Measurements from ENCODE around the gene TMIGD3. TPM values are rescaled to one million over a fixed set of nuclear protein-coding genes. Genes with fewer than 3 reads are reported as not detected.

Gene TMIGD3
- total and polyA plus RNA-seq, 2 donors (not counting 1 experiment from before 2014, with no cell fraction given): not detected

GRCh38 chr1:111541721-111542120 is 38.3 kb upstream of the TMIGD3 start:
- no peak for TF ChIP-seq EZH2 (IDR thresholded peaks at IDR 0.05; ENCODE audit: low read length, missing control alignments)
- TF ChIP-seq, protein P1, sequence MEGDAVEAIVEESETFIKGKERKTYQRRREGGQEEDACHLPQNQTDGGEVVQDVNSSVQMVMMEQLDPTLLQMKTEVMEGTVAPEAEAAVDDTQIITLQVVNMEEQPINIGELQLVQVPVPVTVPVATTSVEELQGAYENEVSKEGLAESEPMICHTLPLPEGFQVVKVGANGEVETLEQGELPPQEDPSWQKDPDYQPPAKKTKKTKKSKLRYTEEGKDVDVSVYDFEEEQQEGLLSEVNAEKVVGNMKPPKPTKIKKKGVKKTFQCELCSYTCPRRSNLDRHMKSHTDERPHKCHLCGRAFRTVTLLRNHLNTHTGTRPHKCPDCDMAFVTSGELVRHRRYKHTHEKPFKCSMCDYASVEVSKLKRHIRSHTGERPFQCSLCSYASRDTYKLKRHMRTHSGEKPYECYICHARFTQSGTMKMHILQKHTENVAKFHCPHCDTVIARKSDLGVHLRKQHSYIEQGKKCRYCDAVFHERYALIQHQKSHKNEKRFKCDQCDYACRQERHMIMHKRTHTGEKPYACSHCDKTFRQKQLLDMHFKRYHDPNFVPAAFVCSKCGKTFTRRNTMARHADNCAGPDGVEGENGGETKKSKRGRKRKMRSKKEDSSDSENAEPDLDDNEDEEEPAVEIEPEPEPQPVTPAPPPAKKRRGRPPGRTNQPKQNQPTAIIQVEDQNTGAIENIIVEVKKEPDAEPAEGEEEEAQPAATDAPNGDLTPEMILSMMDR (conservative IDR thresholded peaks at IDR 0.05 in 1 of 2, IDR thresholded peaks at IDR 0.05 in 1 of 2; ENCODE audit: low read depth in 1 of 2, low read length in 2 of 2): no peak
- H3K4me1 ChIP-seq (ENCODE audit: control insufficient read depth, extremely low read depth, insufficient read depth, low read length): peaks cover 2% of the 10 kb centered on the region
- H3K4me2 ChIP-seq (ENCODE audit: extremely low read depth, insufficient read depth, low read length): no peak overlapping the region
- H3K9ac ChIP-seq (ENCODE audit: insufficient read depth, low read length): no peak overlapping the region
- no peaks in the 10 kb centered on the region for H3K27me3 ChIP-seq (ENCODE audit: control insufficient read depth, insufficient read depth, low read length)
- H4K20me1 ChIP-seq (ENCODE audit: control insufficient read depth, extremely low read depth, insufficient read depth, low read length): no peaks in the 10 kb centered on the region
- H2AFZ ChIP-seq (ENCODE audit: low read length): no peak overlapping the region
- H3K9me3 ChIP-seq (ENCODE audit: control insufficient read depth, insufficient read depth, low read depth, low read length): no peaks in the 10 kb centered on the region
- no peak overlapping the region for H3K27ac ChIP-seq (ENCODE audit: insufficient read depth, low read length)
- no peaks in the 10 kb centered on the region for H3K36me3 ChIP-seq (ENCODE audit: control insufficient read depth, insufficient read depth, low read length)
- H3K4me3 ChIP-seq (replicated peaks in 1 of 4; ENCODE audit: control extremely low read depth in 1 of 4, insufficient read depth in 1 of 4, low read depth in 3 of 4, low read length in 4 of 4): no peak overlapping the region
- DNase-seq (ENCODE audit: low read depth in 2 of 2): peak in 1 of 2 donors; percentile 76
- H3K79me2 ChIP-seq (ENCODE audit: control insufficient read depth, insufficient read depth, low read length): no peaks in the 10 kb centered on the region

DNA sequence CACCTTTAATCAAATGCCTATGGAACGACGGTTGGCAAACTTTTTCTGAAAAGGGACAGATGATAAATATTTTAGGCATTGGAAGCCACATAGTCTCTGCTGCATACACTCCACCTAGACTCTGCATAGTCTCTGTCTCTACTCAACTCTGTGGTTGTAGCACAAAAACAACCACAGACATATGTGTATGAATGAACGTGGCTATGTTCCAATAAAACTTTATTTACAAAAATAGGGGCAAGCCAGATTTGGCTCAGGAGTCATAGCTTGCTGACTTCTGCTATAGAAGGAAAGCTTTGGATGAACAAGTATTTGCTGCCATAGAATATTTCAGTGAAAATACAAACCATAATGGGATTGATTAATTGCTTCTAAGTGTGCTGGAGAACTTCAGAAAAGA is 37.5 kb upstream of the TMIGD3 start:
- no peak for DNase-seq (ENCODE audit: low read depth in 2 of 2)
- no peak overlapping the region for H3K27ac ChIP-seq (ENCODE audit: insufficient read depth, low read length)

GRCh38 chr1:111538343-111539025 is 35.1 kb upstream of the TMIGD3 start:
- Histone ChIP-seq H3K9me3 (ENCODE audit: control insufficient read depth, insufficient read depth, low read depth, low read length) (no peaks in the 10 kb centered on the region), H3K4me2 (ENCODE audit: extremely low read depth, insufficient read depth, low read length) (no peak overlapping the region), H3K79me2 (ENCODE audit: control insufficient read depth, insufficient read depth, low read length) (no peaks in the 10 kb centered on the region), H3K36me3 (ENCODE audit: control insufficient read depth, insufficient read depth, low read length) (no peaks in the 10 kb centered on the region), H4K20me1 (ENCODE audit: control insufficient read depth, extremely low read depth, insufficient read depth, low read length) (no peaks in the 10 kb centered on the region), H3K4me1 (ENCODE audit: control insufficient read depth, extremely low read depth, insufficient read depth, low read length) (peaks cover 2% of the 10 kb centered on the region), H3K27ac (ENCODE audit: insufficient read depth, low read length) (no peak overlapping the region), H3K4me3 (replicated peaks in 1 of 4; ENCODE audit: control extremely low read depth in 1 of 4, insufficient read depth in 1 of 4, low read depth in 3 of 4, low read length in 4 of 4) (no peak overlapping the region), H3K9ac (ENCODE audit: insufficient read depth, low read length) (no peak overlapping the region), H3K27me3 (ENCODE audit: control insufficient read depth, insufficient read depth, low read length) (no peaks in the 10 kb centered on the region), H2AFZ (ENCODE audit: low read length) (no peak overlapping the region)
- peak; percentile 60 to 75 for DNase-seq (ENCODE audit: low read depth in 2 of 2)
- TF ChIP-seq, protein P1 (conservative IDR thresholded peaks at IDR 0.05 in 1 of 2, IDR thresholded peaks at IDR 0.05 in 1 of 2; ENCODE audit: low read depth in 1 of 2, low read length in 2 of 2): no peak
- TF ChIP-seq EZH2 (IDR thresholded peaks at IDR 0.05; ENCODE audit: low read length, missing control alignments): no peak

More for the DNA sequence above, 37.5 kb upstream of the TMIGD3 start:
- H4K20me1 ChIP-seq (ENCODE audit: control insufficient read depth, extremely low read depth, insufficient read depth, low read length): no peaks in the 10 kb centered on the region
- no peaks in the 10 kb centered on the region for H3K9me3 ChIP-seq (ENCODE audit: control insufficient read depth, insufficient read depth, low read depth, low read length)
- H2AFZ ChIP-seq (ENCODE audit: low read length): no peak overlapping the region
- no peaks in the 10 kb centered on the region for H3K79me2 ChIP-seq (ENCODE audit: control insufficient read depth, insufficient read depth, low read length)
- no peaks in the 10 kb centered on the region for H3K36me3 ChIP-seq (ENCODE audit: control insufficient read depth, insufficient read depth, low read length)
- H3K4me3 ChIP-seq (replicated peaks in 1 of 4; ENCODE audit: control extremely low read depth in 1 of 4, insufficient read depth in 1 of 4, low read depth in 3 of 4, low read length in 4 of 4): no peak overlapping the region
- H3K4me1 ChIP-seq (ENCODE audit: control insufficient read depth, extremely low read depth, insufficient read depth, low read length): peaks cover 2% of the 10 kb centered on the region
- H3K27me3 ChIP-seq (ENCODE audit: control insufficient read depth, insufficient read depth, low read length): no peaks in the 10 kb centered on the region
- H3K4me2 ChIP-seq (ENCODE audit: extremely low read depth, insufficient read depth, low read length): no peak overlapping the region
- no peak for TF ChIP-seq EZH2 (IDR thresholded peaks at IDR 0.05; ENCODE audit: low read length, missing control alignments)
- TF ChIP-seq, protein P1 (conservative IDR thresholded peaks at IDR 0.05 in 1 of 2, IDR thresholded peaks at IDR 0.05 in 1 of 2; ENCODE audit: low read depth in 1 of 2, low read length in 2 of 2): no peak
- H3K9ac ChIP-seq (ENCODE audit: insufficient read depth, low read length): no peak overlapping the region

Data from fibroblast of lung (primary cell).